Measurements from ENCODE around the gene MRPS26. TPM values are rescaled to one million over a fixed set of nuclear protein-coding genes. Genes with fewer than 3 reads are reported as not detected.

MRPS26 gene
- 106 to 168 TPM (median 150 TPM) in 5 replicates for total RNA-seq (2022; extraction: Qiagen RNA extraction; ENCODE audit: low read depth)

DNA sequence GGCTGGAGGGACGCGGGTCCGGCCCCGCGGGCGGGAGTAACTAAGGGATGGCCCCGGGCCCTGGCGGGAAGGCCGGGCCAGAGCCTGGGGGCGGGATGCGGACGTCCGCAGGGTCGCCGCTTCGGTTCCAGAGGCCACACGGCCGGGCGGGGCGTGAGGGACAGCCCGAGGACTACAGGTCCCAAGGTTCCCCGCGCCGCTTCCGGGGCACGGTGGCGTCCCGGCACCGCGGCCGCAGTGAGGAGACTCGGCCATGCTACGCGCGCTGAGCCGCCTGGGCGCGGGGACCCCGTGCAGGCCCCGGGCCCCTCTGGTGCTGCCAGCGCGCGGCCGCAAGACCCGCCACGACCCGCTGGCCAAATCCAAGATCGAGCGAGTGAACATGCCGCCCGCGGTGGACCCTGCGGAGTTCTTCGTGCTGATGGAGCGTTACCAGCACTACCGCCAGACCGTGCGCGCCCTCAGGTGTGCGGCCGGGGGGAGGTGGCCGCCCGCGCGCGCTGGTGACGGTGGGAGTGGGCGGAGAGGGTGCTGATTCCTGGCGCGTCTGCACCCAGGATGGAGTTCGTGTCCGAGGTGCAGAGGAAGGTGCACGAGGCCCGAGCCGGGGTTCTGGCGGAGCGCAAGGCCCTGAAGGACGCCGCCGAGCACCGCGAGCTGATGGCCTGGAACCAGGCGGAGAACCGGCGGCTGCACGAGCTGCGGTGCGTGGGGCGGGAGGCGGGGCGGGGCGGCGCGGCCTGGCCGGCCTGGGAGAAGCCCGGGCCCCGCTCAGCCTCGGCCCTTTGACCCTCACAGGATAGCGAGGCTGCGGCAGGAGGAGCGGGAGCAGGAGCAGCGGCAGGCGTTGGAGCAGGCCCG, at the start of gene MRPS26:
TSS of gene MRPS26 (plus strand) at position 237 of the 861 bp plus-strand sequence. CDS start at position 254, 17 bp downstream.

DNA sequence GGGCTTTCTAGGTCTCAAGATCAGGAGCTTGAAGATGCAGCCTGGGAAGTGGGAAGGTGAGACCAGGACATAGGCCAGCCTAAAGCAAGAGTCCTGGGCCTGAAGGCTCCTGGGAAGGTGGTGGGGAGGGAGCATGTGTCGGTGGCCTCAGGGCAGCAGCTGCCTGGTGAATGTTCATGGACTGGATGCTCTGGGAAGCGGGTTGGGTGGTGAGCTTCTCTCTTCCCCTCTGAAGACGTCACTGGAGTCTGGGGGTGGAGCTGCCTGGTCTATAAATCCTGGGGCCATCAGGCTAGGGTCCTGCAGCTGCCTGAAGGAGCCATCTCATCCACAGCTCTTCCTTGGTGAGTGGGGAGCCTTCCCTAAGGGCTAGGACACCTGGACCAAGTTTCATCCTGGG, 2.5 kb upstream of the MRPS26 start, which contains the start of gene GNRH2:
TSS of gene GNRH2 (plus strand) at position 301 of the 400 bp plus-strand sequence. CDS start 793 bp downstream, outside the sequence.

DNA sequence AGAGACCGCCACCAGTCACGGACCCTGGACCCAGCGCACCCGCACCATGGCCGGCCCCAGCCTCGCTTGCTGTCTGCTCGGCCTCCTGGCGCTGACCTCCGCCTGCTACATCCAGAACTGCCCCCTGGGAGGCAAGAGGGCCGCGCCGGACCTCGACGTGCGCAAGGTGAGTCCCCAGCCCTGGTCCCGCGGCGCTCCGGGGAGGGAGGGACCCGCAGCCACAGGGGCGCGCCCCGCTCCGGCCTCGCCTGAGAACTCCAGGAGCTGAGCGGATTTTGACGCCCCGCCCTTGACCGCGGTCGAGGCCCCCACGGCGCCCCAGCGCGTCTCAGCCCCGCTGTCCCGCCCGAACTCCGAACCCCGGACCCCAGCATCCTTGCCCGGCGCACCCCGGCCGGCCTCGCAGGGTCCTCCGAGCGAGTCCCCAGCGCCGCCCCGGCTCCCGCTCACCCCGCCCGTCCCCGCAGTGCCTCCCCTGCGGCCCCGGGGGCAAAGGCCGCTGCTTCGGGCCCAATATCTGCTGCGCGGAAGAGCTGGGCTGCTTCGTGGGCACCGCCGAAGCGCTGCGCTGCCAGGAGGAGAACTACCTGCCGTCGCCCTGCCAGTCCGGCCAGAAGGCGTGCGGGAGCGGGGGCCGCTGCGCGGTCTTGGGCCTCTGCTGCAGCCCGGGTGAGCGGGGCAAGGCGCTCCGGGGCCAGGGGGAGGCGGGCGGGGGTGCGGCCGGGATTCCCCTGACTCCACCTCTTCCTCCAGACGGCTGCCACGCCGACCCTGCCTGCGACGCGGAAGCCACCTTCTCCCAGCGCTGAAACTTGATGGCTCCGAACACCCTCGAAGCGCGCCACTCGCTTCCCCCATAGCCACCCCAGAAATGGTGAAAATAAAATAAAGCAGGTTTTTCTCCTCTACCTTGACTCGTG, 26.0 kb downstream of the MRPS26 start, which contains the start of gene OXT:
TSS of gene OXT (plus strand) at position 11 of the 920 bp plus-strand sequence. CDS start at position 47, 36 bp downstream.

DNA sequence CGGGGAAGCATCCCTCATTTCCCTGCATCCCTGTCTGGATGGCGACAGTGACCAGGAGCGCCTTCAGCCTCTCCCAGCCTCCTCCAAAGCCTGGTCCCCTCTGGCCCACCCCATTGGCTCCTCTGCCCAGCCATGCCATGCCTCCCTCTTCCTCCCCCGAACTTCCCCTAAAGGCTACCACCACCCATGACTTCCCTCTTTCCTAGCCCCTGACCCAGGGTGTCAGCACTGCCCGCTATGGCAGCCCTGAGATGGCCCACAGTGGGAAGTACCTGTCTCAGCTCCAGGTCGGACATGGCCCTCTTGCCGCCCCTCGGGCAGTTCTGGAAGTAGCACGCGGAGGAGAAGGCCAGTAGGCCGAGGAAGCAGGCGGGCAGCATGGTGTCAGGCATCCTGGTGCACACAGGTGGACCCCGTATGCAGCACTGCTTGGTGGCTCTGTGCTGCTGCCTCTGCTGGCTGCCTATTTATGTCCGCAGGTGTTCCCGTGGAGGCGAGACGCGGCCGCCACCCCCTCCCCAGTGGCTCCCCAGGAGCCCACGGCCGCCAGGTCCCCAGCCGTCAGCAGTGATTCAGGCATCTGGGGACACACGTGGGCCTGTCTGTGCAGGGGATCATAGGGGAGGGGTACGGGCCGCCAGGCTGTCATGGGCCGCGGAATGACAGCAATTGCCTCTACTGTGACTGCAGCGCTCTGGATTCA, 38.6 kb downstream of the MRPS26 start, which contains the start of gene AVP:
TSS of gene AVP (minus strand) at position 442 of the 703 bp plus-strand sequence. CDS start at position 392, 50 bp downstream.

Other genes starting within 250 kb of the MRPS26 start
- not detected in 5 replicates for gene CPXM1, start 245.4 kb upstream of the MRPS26 start, total RNA-seq (2022; extraction: Qiagen RNA extraction; ENCODE audit: low read depth)
- gene C20orf141, start 231.1 kb upstream of the MRPS26 start, total RNA-seq (2022; extraction: Qiagen RNA extraction; ENCODE audit: low read depth), result 0.22 to 0.55 TPM (median 0.35 TPM) in 4 of 5 replicates, not detected in the other
- not detected in 5 replicates for gene TMEM239, start 229.7 kb upstream of the MRPS26 start, total RNA-seq (2022; extraction: Qiagen RNA extraction; ENCODE audit: low read depth)
- 20.5 to 32.2 TPM (median 30.2 TPM) in 5 replicates for gene PCED1A, start 205.4 kb upstream of the MRPS26 start, total RNA-seq (2022; extraction: Qiagen RNA extraction; ENCODE audit: low read depth)
- gene VPS16, start 205.3 kb upstream of the MRPS26 start, total RNA-seq (2022; extraction: Qiagen RNA extraction; ENCODE audit: low read depth), result 27.4 to 36.9 TPM (median 31.6 TPM) in 5 replicates
- 32.1 to 40.1 TPM (median 37.5 TPM) in 5 replicates for gene PTPRA, start 172.6 kb upstream of the MRPS26 start, total RNA-seq (2022; extraction: Qiagen RNA extraction; ENCODE audit: low read depth)
- gene GNRH2, start 2.4 kb upstream of the MRPS26 start, total RNA-seq (2022; extraction: Qiagen RNA extraction; ENCODE audit: low read depth), result 0.15 to 0.37 TPM (median 0.20 TPM) in 3 of 5 replicates, not detected in the others
- not detected in 5 replicates for gene OXT, start 25.6 kb downstream of the MRPS26 start, total RNA-seq (2022; extraction: Qiagen RNA extraction; ENCODE audit: low read depth)
- not detected in 5 replicates for gene AVP, start 38.7 kb downstream of the MRPS26 start, total RNA-seq (2022; extraction: Qiagen RNA extraction; ENCODE audit: low read depth)
- gene FASTKD5, start 113.8 kb downstream of the MRPS26 start, total RNA-seq (2022; extraction: Qiagen RNA extraction; ENCODE audit: low read depth), result 43.5 to 49.0 TPM (median 44.1 TPM) in 5 replicates
- 2.9 to 4.0 TPM (median 3.6 TPM) in 5 replicates for gene UBOX5, start 113.8 kb downstream of the MRPS26 start, total RNA-seq (2022; extraction: Qiagen RNA extraction; ENCODE audit: low read depth)
- gene LZTS3, start 127.5 kb downstream of the MRPS26 start, total RNA-seq (2022; extraction: Qiagen RNA extraction; ENCODE audit: low read depth), result 2.5 to 2.9 TPM (median 2.7 TPM) in 5 replicates
- 75.9 to 100 TPM (median 94.3 TPM) in 5 replicates for gene DDRGK1, start 158.6 kb downstream of the MRPS26 start, total RNA-seq (2022; extraction: Qiagen RNA extraction; ENCODE audit: low read depth)
- 122 to 136 TPM (median 128 TPM) in 5 replicates for gene ITPA, start 163.4 kb downstream of the MRPS26 start, total RNA-seq (2022; extraction: Qiagen RNA extraction; ENCODE audit: low read depth)
- gene SLC4A11, start 193.1 kb downstream of the MRPS26 start, total RNA-seq (2022; extraction: Qiagen RNA extraction; ENCODE audit: low read depth), result 4.0 to 5.8 TPM (median 5.3 TPM) in 5 replicates

Data from A549 treated with CpdA at 1 μM for 4 hours (cell line).